IMR-90 (cell line): ENCODE measurements around the gene CD81. TPM values are rescaled to one million over a fixed set of nuclear protein-coding genes. Genes with fewer than 3 reads are reported as not detected.

Experiments used
- ATAC-seq: fragments of 200-7000 bp; cut with Tn5 transposase; 2 replicates; pipeline ENCODE4 v1.9.1; 2020; ENCODE audit warnings: low read depth, mild to moderate bottlenecking, moderate library complexity
- BruUV-seq: library from RNA; stranded (reverse); fragments of 400-500 nt; replicated peaks from 2 replicates; lab custom pipeline; 2021; lab: Mats Ljungman, UMichigan
- CTCF ChIA-PET: fragments of 300-600 bp; formaldehyde crosslinking; extraction: SDS; loops from one replicate; lab custom pipeline; 2021; ENCODE audit warnings: antibody characterized with exemption; lab: Yijun Ruan, JAX
- POLR2A ChIA-PET: fragments of 300-600 bp; sonication (Branson Sonifier 250); formaldehyde crosslinking; loops from one replicate; lab custom pipeline; 2022; ENCODE audit warnings: antibody characterized with exemption; ENCODE audit not compliant: unreplicated experiment; lab: Charles Lee
- DNase-seq: peaks from one replicate; pipeline ENCODE4 v3.0.0; 2013
- H2AFZ ChIP-seq: replicated peaks from 2 replicates; pipeline ENCODE3; 2013; ENCODE audit warnings: low read length, mild to moderate bottlenecking; ENCODE audit not compliant: poor library complexity
- H2AK5ac ChIP-seq: 2 replicates; pipeline ENCODE4 v1.6.1; 2013; ENCODE audit warnings: low read depth, low read length, inconsistent platforms
- H2AK9ac ChIP-seq: replicated peaks from 2 replicates; pipeline ENCODE3; 2013; ENCODE audit warnings: mild to moderate bottlenecking, low read depth, low read length, moderate library complexity; ENCODE audit not compliant: poor library complexity
- H2BK120ac ChIP-seq: 2 replicates; pipeline ENCODE4 v1.6.1; 2013; ENCODE audit warnings: low read depth, low read length, inconsistent platforms
- H2BK15ac ChIP-seq: 3 replicates; pipeline ENCODE4 v1.6.1; 2013; ENCODE audit warnings: low read depth, low read length, inconsistent platforms
- H2BK20ac ChIP-seq: 2 replicates; pipeline ENCODE4 v1.6.1; 2013; ENCODE audit warnings: low read depth, mild to moderate bottlenecking, inconsistent platforms, low read length, moderate library complexity
- H2BK5ac ChIP-seq: 2 replicates; pipeline ENCODE4 v1.6.1; 2013; ENCODE audit warnings: mild to moderate bottlenecking, low read depth, low read length, inconsistent platforms; ENCODE audit not compliant: poor library complexity, severe bottlenecking
- H3K14ac ChIP-seq: replicated peaks from 2 replicates; pipeline ENCODE4 v1.6.1; 2013; ENCODE audit warnings: low read depth, low read length, inconsistent platforms
- H3K18ac ChIP-seq: 2 replicates; pipeline ENCODE4 v1.6.1; 2013; ENCODE audit warnings: low read depth, low read length, control low read depth
- H3K23ac ChIP-seq: 2 replicates; pipeline ENCODE4 v1.6.1; 2013; ENCODE audit warnings: low read depth, low read length, inconsistent platforms
- H3K27ac ChIP-seq: 2 replicates; pipeline ENCODE4 v1.5.1; 2013; ENCODE audit warnings: mild to moderate bottlenecking, control low read depth, low read length; ENCODE audit not compliant: insufficient read depth
- H3K27me3 ChIP-seq: 2 replicates; pipeline ENCODE4 v1.6.1; 2013; ENCODE audit warnings: low read length; ENCODE audit not compliant: control insufficient read depth, insufficient read depth
- H3K36me3 ChIP-seq: 2 replicates; pipeline ENCODE4 v1.6.1; 2013; ENCODE audit warnings: low read length, mixed read lengths; ENCODE audit not compliant: control insufficient read depth, insufficient read depth
- H3K4ac ChIP-seq: 2 replicates; pipeline ENCODE4 v1.6.1; 2013; ENCODE audit warnings: low read depth, low read length, inconsistent platforms
- H3K4me1 ChIP-seq: 2 replicates; pipeline ENCODE4 v1.6.1; 2013; ENCODE audit warnings: low read length, mixed read lengths; ENCODE audit not compliant: control insufficient read depth, insufficient read depth
- H3K4me2 ChIP-seq: 2 replicates; pipeline ENCODE4 v1.6.1; 2013; ENCODE audit warnings: low read depth, mild to moderate bottlenecking, control low read depth, low read length, moderate library complexity
- H3K4me3 ChIP-seq: 2 replicates; pipeline ENCODE4 v1.5.1; 2013; ENCODE audit warnings: low read depth, mild to moderate bottlenecking, control low read depth, low read length, moderate library complexity; ENCODE audit not compliant: insufficient read depth
- H3K56ac ChIP-seq: 2 replicates; pipeline ENCODE4 v1.6.1; 2013; ENCODE audit warnings: low read length, inconsistent platforms; ENCODE audit not compliant: insufficient read depth; ENCODE audit errors: extremely low read depth
- H3K79me1 ChIP-seq, 2 experiments: 2 replicates each; pipeline ENCODE4 v1.6.1; 2013; ENCODE audit warnings: low read length in 2 of 2, inconsistent platforms in 1 of 2, low read depth in 1 of 2
- H3K9ac ChIP-seq: 2 replicates; pipeline ENCODE4 v1.6.1; 2013; ENCODE audit warnings: low read depth, low read length, control low read depth
- H3K9me1 ChIP-seq: 2 replicates; pipeline ENCODE4 v1.6.1; 2013; ENCODE audit warnings: low read length, inconsistent platforms; ENCODE audit not compliant: insufficient read depth
- H3K9me3 ChIP-seq: 2 replicates; pipeline ENCODE4 v1.6.1; 2013; ENCODE audit warnings: low read length; ENCODE audit not compliant: control insufficient read depth, insufficient read depth
- H4K20me1 ChIP-seq: 2 replicates; pipeline ENCODE4 v1.6.1; 2013; ENCODE audit warnings: low read length, inconsistent platforms; ENCODE audit not compliant: insufficient read depth
- H4K5ac ChIP-seq: 2 replicates; pipeline ENCODE4 v1.6.1; 2013; ENCODE audit warnings: mild to moderate bottlenecking, low read depth, low read length, control low read depth
- H4K8ac ChIP-seq, 2 experiments: 2 replicates each; pipeline ENCODE4 v1.6.1; 2013; ENCODE audit warnings: low read depth in 2 of 2, low read length in 2 of 2, control low read depth in 1 of 2, inconsistent platforms in 1 of 2
- H4K91ac ChIP-seq: 2 replicates; pipeline ENCODE4 v1.6.1; 2013; ENCODE audit warnings: low read depth, low read length, inconsistent platforms; ENCODE audit not compliant: insufficient read depth
- CEBPB ChIP-seq: IDR thresholded peaks from 2 replicates; pipeline ENCODE4 v1.6.1; 2012; ENCODE audit warnings: low read depth, low read length, improper control_type of control experiment
- CHD1 ChIP-seq: IDR thresholded peaks from 2 replicates; pipeline ENCODE4 v1.6.1; 2012; ENCODE audit warnings: low read depth, low read length, improper control_type of control experiment
- CTCF ChIP-seq: conservative IDR thresholded peaks from 2 replicates; pipeline ENCODE4 v1.5.1; 2012; ENCODE audit warnings: mild to moderate bottlenecking, low read depth, low read length, improper control_type of control experiment
- ELK1 ChIP-seq: fragments of 150-350 bp; IDR thresholded peaks from 2 replicates; pipeline ENCODE4 v1.6.1; 2016; ENCODE audit warnings: low read depth, mild to moderate bottlenecking, low read length, moderate library complexity, borderline replicate concordance
- FOS ChIP-seq: fragments of 150-350 bp; IDR thresholded peaks from 2 replicates; pipeline ENCODE4 v1.6.1; 2016; ENCODE audit warnings: low read depth, low read length
- MAFK ChIP-seq: IDR thresholded peaks from 2 replicates; pipeline ENCODE4 v1.6.1; 2012; ENCODE audit warnings: low read depth, low read length, improper control_type of control experiment
- MAZ ChIP-seq: IDR thresholded peaks from 2 replicates; pipeline ENCODE4 v1.6.1; 2012; ENCODE audit warnings: low read depth, mild to moderate bottlenecking, low read length, improper control_type of control experiment, moderate library complexity, borderline replicate concordance
- MXI1 ChIP-seq: IDR thresholded peaks from 2 replicates; pipeline ENCODE4 v1.6.1; 2012; ENCODE audit warnings: low read depth, mild to moderate bottlenecking, low read length, moderate library complexity, borderline replicate concordance
- POLR2A ChIP-seq: IDR thresholded peaks from 2 replicates; pipeline ENCODE4 v1.6.1; 2012; ENCODE audit warnings: mild to moderate bottlenecking, low read depth, low read length
- RAD21 ChIP-seq: IDR thresholded peaks from 2 replicates; pipeline ENCODE4 v1.6.1; 2012; ENCODE audit warnings: low read length, improper control_type of control experiment
- RCOR1 ChIP-seq: IDR thresholded peaks from 2 replicates; pipeline ENCODE4 v1.6.1; 2012; ENCODE audit warnings: mild to moderate bottlenecking, low read length, improper control_type of control experiment; ENCODE audit not compliant: insufficient replicate concordance
- RFX5 ChIP-seq: IDR thresholded peaks from 2 replicates; pipeline ENCODE4 v1.8.0; 2012; ENCODE audit warnings: low read depth, mild to moderate bottlenecking, low read length, moderate library complexity
- USF2 ChIP-seq: fragments of 150-350 bp; IDR thresholded peaks from 2 replicates; pipeline ENCODE4 v1.6.1; 2017; ENCODE audit warnings: mild to moderate bottlenecking, antibody characterized with exemption, low read length, low read depth
- WGBS, 2 experiments: methylation state at CpG; one replicate each; pipeline versions ENCODE4 v1.1.5 to v1.1.7; 2013; ENCODE audit warnings: missing lambda C conversion rate in 2 of 2; ENCODE audit not compliant: insufficient read length in 1 of 2; ENCODE audit errors: extremely low coverage in 2 of 2; 5-methylcytosine and 5-hydroxymethylcytosine counted together
- dilution Hi-C: fragments of 300-500 bp; cut with HindIII; formaldehyde crosslinking; loops from one replicate; pipeline ENCODE4 v1.14.3; 2018; ENCODE audit warnings: low sequenced_read_pairs; ENCODE audit not compliant: unreplicated experiment
- in situ Hi-C: fragments of 300-500 bp; cut with MboI; formaldehyde crosslinking; loops from 3 replicates; pipeline ENCODE4 v1.14.3; 2019; ENCODE audit warnings: low sequenced_read_pairs, inconsistent platforms, mixed read lengths
- intact Hi-C: fragments of 100-400 bp; cut with micrococcal nuclease; formaldehyde crosslinking; loops from 2 replicates; pipeline ENCODE4 v1.10.0; 2022
- polyA plus RNA-seq, 3 experiments: library from polyadenylated mRNA; depleted of rRNA; stranded (reverse); fragments of >200 nt; gene quantifications; 2 replicates each; pipeline ENCODE4 v1.2.3, GENCODE V29; 2012; ENCODE audit warnings: low replicate concordance in 1 of 3
- total RNA-seq: library from RNA; depleted of rRNA; stranded (reverse); fragments of >200 nt; gene quantifications from 2 replicates; pipeline ENCODE4 v1.2.3, GENCODE V29; 2012

The CD81 gene
- total and polyA plus RNA-seq, 2 of the 4 experiments (the other 2 are of a cell fraction), result 159 to 689 TPM

- Histone ChIP-seq H4K8ac (no peak overlapping the region), H4K20me1 (0 out of 2 replicates have a peak, but pooled peaks cover 6% of the 10 kb centered on the region), H2BK120ac (no peak overlapping the region), H3K9me3 (no peaks in the 10 kb centered on the region), H3K4me1 (no peaks in the 10 kb centered on the region), H3K14ac (no peak overlapping the region), H3K9me1 (no peaks in the 10 kb centered on the region; the same call in 1 of the 2 replicates), H2AK9ac (no peak overlapping the region), H3K4me2 (no peak overlapping the region), H3K36me3 (no peaks in the 10 kb centered on the region), H2AK5ac (no peak overlapping the region), H2AFZ (no peak overlapping the region), H4K5ac (no peak overlapping the region), H3K27me3 (peaks cover 5% of the 10 kb centered on the region; the same call in 1 of the 2 replicates), H3K9ac (no peak overlapping the region), H3K79me1 (no peaks in the 10 kb centered on the region), H3K18ac (no peak overlapping the region), H3K4me3 (no peak overlapping the region), H3K4ac (no peak overlapping the region), H4K91ac (no peak overlapping the region), H2BK15ac (no peak overlapping the region), H3K23ac (no peak overlapping the region), H3K56ac (no peak overlapping the region), H3K27ac (no peak overlapping the region), H2BK20ac (no peak overlapping the region), H2BK5ac (no peak overlapping the region)
- in situ Hi-C loops, result no loop called here
- no TSS peak for BruUV-seq
- ChIA-PET POLR2A (no interaction called here), CTCF (no interaction called here)
- intact Hi-C loops, result no loop called here
- TF ChIP-seq FOS, result no peak
- no peak for TF ChIP-seq USF2
- no peak for TF ChIP-seq CHD1
- TF ChIP-seq RCOR1, result no peak
- TF ChIP-seq POLR2A, result no peak
- TF ChIP-seq RFX5, result no peak
- TF ChIP-seq ELK1, result no peak
- TF ChIP-seq CTCF, result no peak
- TF ChIP-seq CEBPB, result no peak
- TF ChIP-seq MAFK, result no peak
- no peak for TF ChIP-seq MXI1
- no peak for TF ChIP-seq MAZ
- TF ChIP-seq RAD21, result no peak
- dilution Hi-C loops, result no loop called here
- 57% methylated on average over 3 of the region's 9 CpGs; no CpG with 5 or more reads in 1 of the 2 experiments for WGBS, 2 experiments
- ATAC-seq, result no peak
- no peak for DNase-seq
Observed at GRCh38 chr11:2361565-2361964, 15.5 kb upstream of the CD81 start.
